Adrenal gland (tissue), 12 donors: ENCODE results near the gene FARP1. TPM values are rescaled to one million over a fixed set of nuclear protein-coding genes. Genes with fewer than 3 reads are reported as not detected.

ENCODE experiments used
- DNase-seq, 7 donors: peaks; one replicate each; pipeline ENCODE4 v3.0.0-alpha.2; 2019 to 2020
- H3K27ac ChIP-seq, 5 donors: fragments of 200-600 bp; sonication (generic) in 4 of 5; 1 replicate in 3 of 5; 2 replicates in 2 of 5; pipeline versions ENCODE4 v1.5.1 to v1.8.0; 2016 to 2020; ENCODE audit warnings: mild to moderate bottlenecking in 1 of 5
- H3K27me3 ChIP-seq: fragments of 200-600 bp; 2 replicates; pipeline ENCODE4 v1.8.0; 2021
- H3K36me3 ChIP-seq, 2 donors: fragments of 200-600 bp; replicated peaks in 1 of 2; 1 replicate in 1 of 2; 2 replicates in 1 of 2; pipeline versions ENCODE4 v1.5.1 to v1.8.0; 2018 to 2022
- H3K4me1 ChIP-seq, 2 donors: fragments of 200-600 bp; replicated peaks in 1 of 2; 1 replicate in 1 of 2; 2 replicates in 1 of 2; pipeline versions ENCODE4 v1.5.1 to v1.8.0; 2018 to 2021
- H3K4me3 ChIP-seq, 4 donors: fragments of 200-600 bp; sonication (generic) in 3 of 4; one replicate each; pipeline ENCODE4 v1.5.1; 2016 to 2018
- H3K9me3 ChIP-seq, 3 donors: fragments of 200-600 bp; sonication (generic) in 1 of 3; replicated peaks in 1 of 3; 1 replicate in 2 of 3; 2 replicates in 1 of 3; pipeline versions ENCODE4 v1.5.1 to v1.8.0; 2016 to 2021
- CTCF ChIP-seq, 6 experiments: fragments of 450-650 bp in 4 of 6; fragments of 200-600 bp in 2 of 6; sonication (generic) in 1 of 6; IDR thresholded peaks; 1 replicate in 5 of 6; 2 replicates in 1 of 6; pipeline versions ENCODE4 v1.5.1 to v1.8.0; 2016 to 2021; ENCODE audit warnings: antibody characterized with exemption in 6 of 6, mild to moderate bottlenecking in 2 of 6, moderate library complexity in 1 of 6
- POLR2A ChIP-seq, 2 donors: fragments of 450-650 bp; IDR thresholded peaks; one replicate each; pipeline ENCODE4 v1.6.1; 2017; ENCODE audit warnings: antibody characterized with exemption in 2 of 2, mild to moderate bottlenecking in 2 of 2, moderate library complexity in 1 of 2
- WGBS, 4 donors: extraction: QIAGEN DNeasy Blood & Tissue Kit in 2 of 4; methylation state at CpG; one replicate each; pipeline versions ENCODE4 v1.1.5 to v1.1.7; 2013 to 2017; 5-methylcytosine and 5-hydroxymethylcytosine counted together
- intact Hi-C, 2 donors: fragments of 100-400 bp; cut with DNase I; formaldehyde crosslinking; loops; one replicate each; pipeline versions ENCODE4 v1.14.1 to v1.15.0; 2022 to 2023
- polyA plus RNA-seq, 3 donors: library from polyadenylated mRNA; stranded (reverse); fragments of 200-250 nt in 2 of 3; fragments of 350-450 nt in 1 of 3; fragmentation: Illumina TruSeq in 1 of 3; extraction: RNeasy Lipid Tissue Mini Kit (QIAGEN cat#74804) in 1 of 3; gene quantifications; one replicate each; pipeline ENCODE4 v1.2.3, GENCODE V29; 2013 to 2014
- total RNA-seq, 9 donors: library from RNA; depleted of rRNA in 4 of 9; stranded (reverse); fragments of >200 nt in 4 of 9; fragments of 120-200 nt in 1 of 9; fragmentation: NEBNext Ultra II Directional in 1 of 9; extraction: Animal tissue kit (Norgen Biotek cat#: 25700) in 1 of 9; gene quantifications; one replicate each; pipeline versions ENCODE4 v1.1.0 to v1.2.4, GENCODE V29; 2013 to 2023
- donor health status: healthy with polysubstance abuse.
- donor health status: Bipolar disorder and iron deficiency.
- donor health status: DM: yes; HTN: yes; CAD: no.
- donor health status: DM: no; HTN: no; CAD: no.
- donor health status: DM: no; HTN: no; CAD: no.
- donor health status: DM: yes; HTN: yes; CAD: no.

The FARP1 gene
- total and polyA plus RNA-seq, 12 donors = 27.1 to 304 (median 71.6) TPM

GRCh38 chr13:98394820-98395510 is 252.1 kb downstream of the FARP1 start:
- TF ChIP-seq POLR2A (IDR thresholded peaks at IDR 0.05) = no peak
- no peak for TF ChIP-seq CTCF (IDR thresholded peaks at IDR 0.05)
- Histone ChIP-seq H3K9me3 (no peaks in the 10 kb centered on the region), H3K4me1 (no peaks in the 10 kb centered on the region), H3K36me3 (peaks cover 0 to 31% of the 10 kb centered on the region in 2 donors), H3K4me3 (no peak overlapping the region), H3K27me3 (no peaks in the 10 kb centered on the region), H3K27ac (no peak overlapping the region)
- WGBS, 4 donors = 94 to 96% (median 94%) methylated on average over 32 to 37 of the region's 37 CpGs
- intact Hi-C loops = loop anchor here in 1 of 2 donors (10.0 kb wide), 1 partner anchor 250 kb away; the partner anchor contains the start of gene FARP1
- no peak for DNase-seq

GRCh38 chr13:98396071-98396710 is 253.3 kb downstream of the FARP1 start:
- no peak for TF ChIP-seq CTCF (IDR thresholded peaks at IDR 0.05)
- no peak for TF ChIP-seq POLR2A (IDR thresholded peaks at IDR 0.05)
- Histone ChIP-seq H3K36me3 (peaks cover 0 to 24% of the 10 kb centered on the region in 2 donors), H3K9me3 (no peaks in the 10 kb centered on the region), H3K4me1 (no peaks in the 10 kb centered on the region), H3K27ac (no peak overlapping the region), H3K4me3 (no peak overlapping the region), H3K27me3 (no peaks in the 10 kb centered on the region)
- intact Hi-C loops = loop anchor here in 1 of 2 donors (10.0 kb wide), 1 partner anchor 251 kb away; the partner anchor contains the start of gene FARP1
- WGBS, 4 donors = 62 to 83% (median 81%) methylated on average over 8 to 16 of the region's 16 CpGs
- peak in 1 of 7 donors; percentile 33 for DNase-seq

GRCh38 chr13:98397221-98397620 is 254.3 kb downstream of the FARP1 start:
- Histone ChIP-seq H3K36me3 (peaks cover 0 to 21% of the 10 kb centered on the region in 2 donors), H3K4me3 (no peak overlapping the region), H3K27me3 (no peaks in the 10 kb centered on the region), H3K27ac (no peak overlapping the region), H3K4me1 (peaks cover 0 to 3% of the 10 kb centered on the region in 2 donors), H3K9me3 (no peaks in the 10 kb centered on the region)
- intact Hi-C loops = loop anchor here in 1 of 2 donors (10.0 kb wide), 1 partner anchor 252 kb away; the partner anchor contains the start of gene FARP1
- WGBS, 4 donors = 81 to 96% (median 92%) methylated on average over 1 of the region's 1 CpG
- no peak for DNase-seq
- peak in 4 of 6 experiments; percentile 21 to 36 (median 28) for TF ChIP-seq CTCF (IDR thresholded peaks at IDR 0.05)
- no peak for TF ChIP-seq POLR2A (IDR thresholded peaks at IDR 0.05)

- TF ChIP-seq CTCF (IDR thresholded peaks at IDR 0.05) (no peak), POLR2A (IDR thresholded peaks at IDR 0.05) (no peak)
- Histone ChIP-seq H3K4me1 (peaks cover 0 to 8% of the 10 kb centered on the region in 2 donors), H3K27ac (no peak overlapping the region), H3K36me3 (peaks cover 0 to 21% of the 10 kb centered on the region in 2 donors), H3K4me3 (no peak overlapping the region), H3K27me3 (no peaks in the 10 kb centered on the region), H3K9me3 (no peaks in the 10 kb centered on the region)
- intact Hi-C loops = loop anchor here in 1 of 2 donors (10.0 kb wide), 1 partner anchor 253 kb away; the partner anchor contains the start of gene FARP1
- 87 to 92% (median 89%) methylated on average over 7 of the region's 7 CpGs for WGBS, 4 donors
- no peak for DNase-seq
Measured at GRCh38 chr13:98397861-98398260, 255.0 kb downstream of the FARP1 start.
